Adrenal gland (tissue), 12 donors: ENCODE results near the gene SERPINE1. TPM values are rescaled to one million over a fixed set of nuclear protein-coding genes. Genes with fewer than 3 reads are reported as not detected.

Experiments
- DNase-seq, 7 donors: peaks; one replicate each; pipeline ENCODE4 v3.0.0-alpha.2; 2019 to 2020
- H3K27ac ChIP-seq, 5 donors: fragments of 200-600 bp; sonication (generic) in 4 of 5; 1 replicate in 3 of 5; 2 replicates in 2 of 5; pipeline versions ENCODE4 v1.5.1 to v1.8.0; 2016 to 2020; ENCODE audit warnings: mild to moderate bottlenecking in 1 of 5
- H3K27me3 ChIP-seq: fragments of 200-600 bp; 2 replicates; pipeline ENCODE4 v1.8.0; 2021
- H3K36me3 ChIP-seq, 2 donors: fragments of 200-600 bp; replicated peaks in 1 of 2; 1 replicate in 1 of 2; 2 replicates in 1 of 2; pipeline versions ENCODE4 v1.5.1 to v1.8.0; 2018 to 2022
- H3K4me1 ChIP-seq, 2 donors: fragments of 200-600 bp; replicated peaks in 1 of 2; 1 replicate in 1 of 2; 2 replicates in 1 of 2; pipeline versions ENCODE4 v1.5.1 to v1.8.0; 2018 to 2021
- H3K4me3 ChIP-seq, 4 donors: fragments of 200-600 bp; sonication (generic) in 3 of 4; one replicate each; pipeline ENCODE4 v1.5.1; 2016 to 2018
- H3K9me3 ChIP-seq, 3 donors: fragments of 200-600 bp; sonication (generic) in 1 of 3; replicated peaks in 1 of 3; 1 replicate in 2 of 3; 2 replicates in 1 of 3; pipeline versions ENCODE4 v1.5.1 to v1.8.0; 2016 to 2021
- POLR2A ChIP-seq, 2 donors: fragments of 450-650 bp; IDR thresholded peaks; one replicate each; pipeline ENCODE4 v1.6.1; 2017; ENCODE audit warnings: antibody characterized with exemption in 2 of 2, mild to moderate bottlenecking in 2 of 2, moderate library complexity in 1 of 2
- WGBS, 4 donors: extraction: QIAGEN DNeasy Blood & Tissue Kit in 2 of 4; methylation state at CpG; one replicate each; pipeline versions ENCODE4 v1.1.5 to v1.1.7; 2013 to 2017; 5-methylcytosine and 5-hydroxymethylcytosine counted together
- intact Hi-C, 2 donors: fragments of 100-400 bp; cut with DNase I; formaldehyde crosslinking; loops; one replicate each; pipeline versions ENCODE4 v1.14.1 to v1.15.0; 2022 to 2023
- microRNA-seq, 3 donors: library from miRNA; unstranded; fragments of <30 nt; microRNA quantifications; one replicate each; pipeline ENCODE4, GENCODE V29; 2017 to 2020
- polyA plus RNA-seq, 3 donors: library from polyadenylated mRNA; stranded (reverse); fragments of 200-250 nt in 2 of 3; fragments of 350-450 nt in 1 of 3; fragmentation: Illumina TruSeq in 1 of 3; extraction: RNeasy Lipid Tissue Mini Kit (QIAGEN cat#74804) in 1 of 3; gene quantifications; one replicate each; pipeline ENCODE4 v1.2.3, GENCODE V29; 2013 to 2014
- small RNA-seq, 2 donors: library from RNA; depleted of rRNA; stranded (forward); fragments of <200 nt; gene quantifications; one replicate each; pipeline ENCODE3, GENCODE V24; 2016
- total RNA-seq, 9 donors: library from RNA; depleted of rRNA in 4 of 9; stranded (reverse); fragments of >200 nt in 4 of 9; fragments of 120-200 nt in 1 of 9; fragmentation: NEBNext Ultra II Directional in 1 of 9; extraction: Animal tissue kit (Norgen Biotek cat#: 25700) in 1 of 9; gene quantifications; one replicate each; pipeline versions ENCODE4 v1.1.0 to v1.2.4, GENCODE V29; 2013 to 2023
- TF ChIP-seq, protein P1 (sequence below), 6 experiments: fragments of 450-650 bp in 4 of 6; fragments of 200-600 bp in 2 of 6; sonication (generic) in 1 of 6; IDR thresholded peaks; 1 replicate in 5 of 6; 2 replicates in 1 of 6; pipeline versions ENCODE4 v1.5.1 to v1.8.0; 2016 to 2021; ENCODE audit warnings: antibody characterized with exemption in 6 of 6, mild to moderate bottlenecking in 2 of 6, moderate library complexity in 1 of 6
- donor health status: healthy with polysubstance abuse.
- donor health status: Bipolar disorder and iron deficiency.
- donor health status: DM: yes; HTN: yes; CAD: no.
- donor health status: DM: no; HTN: no; CAD: no.
- donor health status: DM: no; HTN: no; CAD: no.
- donor health status: DM: yes; HTN: yes; CAD: no.

The SERPINE1 gene
- total and polyA plus RNA-seq, 12 donors, result 4.8 to 118 (median 20.9) TPM

DNA sequence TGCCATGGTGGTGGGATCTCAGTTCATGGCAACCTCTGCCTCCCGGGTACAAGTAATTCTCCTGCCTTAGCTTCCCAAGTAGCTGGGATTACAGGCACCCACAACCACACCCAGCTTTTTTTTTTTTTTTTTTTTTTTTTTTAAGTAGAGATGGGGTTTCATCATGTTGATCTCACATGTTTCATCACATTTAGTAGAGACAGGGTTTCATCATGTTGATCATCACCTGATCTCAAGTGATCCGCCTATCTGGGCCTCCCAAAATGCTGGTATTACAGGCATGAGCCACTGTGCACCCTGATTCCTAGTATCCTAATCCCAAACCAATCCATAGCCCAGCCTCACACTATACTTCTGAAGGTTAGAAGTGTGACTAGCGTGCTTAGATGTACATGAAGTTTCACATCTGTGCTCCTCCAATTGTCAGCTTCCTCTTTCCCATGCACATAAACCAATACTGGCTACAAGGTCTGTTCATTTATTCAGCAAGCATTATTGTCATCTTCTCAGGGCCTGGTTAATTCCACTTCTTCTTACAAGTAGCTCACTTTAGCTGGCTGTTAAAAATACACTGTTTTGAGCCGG lies 60.0 kb downstream of the SERPINE1 start:
- peaks cover 8% of the 10 kb centered on the region for H3K27me3 ChIP-seq
- no peak overlapping the region for H3K27ac ChIP-seq
- intact Hi-C loops, result no loop called here

More for the DNA sequence above, 60.0 kb downstream of the SERPINE1 start:
- Histone ChIP-seq H3K4me3 (no peak overlapping the region), H3K4me1 (no peaks in the 10 kb centered on the region), H3K36me3 (no peaks in the 10 kb centered on the region), H3K9me3 (no peaks in the 10 kb centered on the region)
- no peak for DNase-seq
- TF ChIP-seq, protein P1, sequence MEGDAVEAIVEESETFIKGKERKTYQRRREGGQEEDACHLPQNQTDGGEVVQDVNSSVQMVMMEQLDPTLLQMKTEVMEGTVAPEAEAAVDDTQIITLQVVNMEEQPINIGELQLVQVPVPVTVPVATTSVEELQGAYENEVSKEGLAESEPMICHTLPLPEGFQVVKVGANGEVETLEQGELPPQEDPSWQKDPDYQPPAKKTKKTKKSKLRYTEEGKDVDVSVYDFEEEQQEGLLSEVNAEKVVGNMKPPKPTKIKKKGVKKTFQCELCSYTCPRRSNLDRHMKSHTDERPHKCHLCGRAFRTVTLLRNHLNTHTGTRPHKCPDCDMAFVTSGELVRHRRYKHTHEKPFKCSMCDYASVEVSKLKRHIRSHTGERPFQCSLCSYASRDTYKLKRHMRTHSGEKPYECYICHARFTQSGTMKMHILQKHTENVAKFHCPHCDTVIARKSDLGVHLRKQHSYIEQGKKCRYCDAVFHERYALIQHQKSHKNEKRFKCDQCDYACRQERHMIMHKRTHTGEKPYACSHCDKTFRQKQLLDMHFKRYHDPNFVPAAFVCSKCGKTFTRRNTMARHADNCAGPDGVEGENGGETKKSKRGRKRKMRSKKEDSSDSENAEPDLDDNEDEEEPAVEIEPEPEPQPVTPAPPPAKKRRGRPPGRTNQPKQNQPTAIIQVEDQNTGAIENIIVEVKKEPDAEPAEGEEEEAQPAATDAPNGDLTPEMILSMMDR (IDR thresholded peaks at IDR 0.05), result no peak
- no peak for TF ChIP-seq POLR2A (IDR thresholded peaks at IDR 0.05)
- WGBS, 4 donors, result 61 to 84% (median 77%) methylated on average over 3 to 4 of the region's 4 CpGs

Small RNA genes lying within 50 kb of the gene (microRNA-seq; reads per million reads assigned to microRNA genes)
- gene MIR4653, result 0 reads per million in 3 donors

Small RNA genes lying within 50 kb of the gene (small RNA-seq; reads per million reads assigned to genes)
- 0 to 0.25 reads per million in 2 donors for gene MIR4653

Other genes with a start within 250 kb of the SERPINE1 start
- gene UFSP1, start 237.4 kb upstream of the SERPINE1 start, total RNA-seq, result 10 to 100 TPM in 1 of 9 donors, 1 to 10 TPM in 8; 2.8 to 12.7 (median 5.2) TPM
- 1 to 10 TPM; 2.5 to 6.8 (median 6.5) TPM for gene UFSP1, start 237.4 kb upstream of the SERPINE1 start, polyA plus RNA-seq
- gene ACHE, start 231.2 kb upstream of the SERPINE1 start, total RNA-seq, result 10 to 100 TPM in 1 of 9 donors, 1 to 10 TPM in 4, under 1 TPM in 4; 0.26 to 10.2 (median 1.2) TPM
- 1 to 10 TPM; 1.2 to 3.3 (median 3.0) TPM for gene ACHE, start 231.2 kb upstream of the SERPINE1 start, polyA plus RNA-seq
- under 1 TPM in 3 of 9 donors, not detected in 6; 0.04 to 0.91 (median 0.38) TPM for gene MUC3A, start 177.6 kb upstream of the SERPINE1 start, total RNA-seq
- gene MUC3A, start 177.6 kb upstream of the SERPINE1 start, polyA plus RNA-seq, result under 1 TPM; 0.05 to 0.17 (median 0.16) TPM
- 1 to 10 TPM in 1 of 9 donors, under 1 TPM in 4, not detected in 4; 0.07 to 1.2 (median 0.55) TPM for gene MUC12, start 157.5 kb upstream of the SERPINE1 start, total RNA-seq
- 1 to 10 TPM in 2 of 3 donors, under 1 TPM in 1; 0.44 to 3.3 (median 3.0) TPM for gene MUC12, start 157.5 kb upstream of the SERPINE1 start, polyA plus RNA-seq
- gene MUC17, start 107.0 kb upstream of the SERPINE1 start, total RNA-seq, result not detected
- not detected for gene MUC17, start 107.0 kb upstream of the SERPINE1 start, polyA plus RNA-seq
- 10 to 100 TPM; 10.6 to 57.3 (median 29.5) TPM for gene TRIM56, start 41.6 kb upstream of the SERPINE1 start, total RNA-seq
- gene TRIM56, start 41.6 kb upstream of the SERPINE1 start, polyA plus RNA-seq, result 10 to 100 TPM in 2 of 3 donors, 1 to 10 TPM in 1; 8.3 to 24.1 (median 16.3) TPM
- 100 to 1,000 TPM in 1 of 9 donors, 10 to 100 TPM in 8; 26.9 to 190 (median 45.8) TPM for gene AP1S1, start 27.4 kb downstream of the SERPINE1 start, total RNA-seq
- gene AP1S1, start 27.4 kb downstream of the SERPINE1 start, polyA plus RNA-seq, result 10 to 100 TPM; 20.4 to 35.4 (median 30.0) TPM
- gene VGF, start 38.5 kb downstream of the SERPINE1 start, total RNA-seq, result 10 to 100 TPM in 2 of 9 donors, 1 to 10 TPM in 3, under 1 TPM in 1, not detected in 3; 0.97 to 14.3 (median 3.3) TPM
- gene VGF, start 38.5 kb downstream of the SERPINE1 start, polyA plus RNA-seq, result 10 to 100 TPM in 1 of 3 donors, 1 to 10 TPM in 2; 1.9 to 12.8 (median 4.6) TPM
- gene NAT16, start 53.2 kb downstream of the SERPINE1 start, total RNA-seq, result under 1 TPM in 1 of 9 donors, not detected in 8; 0.14 TPM
- gene NAT16, start 53.2 kb downstream of the SERPINE1 start, polyA plus RNA-seq, result not detected
- not detected for gene MOGAT3, start 73.9 kb downstream of the SERPINE1 start, total RNA-seq
- not detected for gene MOGAT3, start 73.9 kb downstream of the SERPINE1 start, polyA plus RNA-seq
- gene PLOD3, start 90.5 kb downstream of the SERPINE1 start, total RNA-seq, result 10 to 100 TPM; 24.1 to 62.2 (median 50.8) TPM
- gene PLOD3, start 90.5 kb downstream of the SERPINE1 start, polyA plus RNA-seq, result 10 to 100 TPM; 35.4 to 59.8 (median 54.4) TPM
- gene ZNHIT1, start 91.1 kb downstream of the SERPINE1 start, total RNA-seq, result 100 to 1,000 TPM in 4 of 9 donors, 10 to 100 TPM in 5; 69.0 to 142 (median 95.7) TPM
- 100 to 1,000 TPM in 2 of 3 donors, 10 to 100 TPM in 1; 34.7 to 228 (median 177) TPM for gene ZNHIT1, start 91.1 kb downstream of the SERPINE1 start, polyA plus RNA-seq
- 1 to 10 TPM; 2.0 to 7.8 (median 3.6) TPM for gene CLDN15, start 110.7 kb downstream of the SERPINE1 start, total RNA-seq
- gene CLDN15, start 110.7 kb downstream of the SERPINE1 start, polyA plus RNA-seq, result 10 to 100 TPM in 1 of 3 donors, 1 to 10 TPM in 1, under 1 TPM in 1; 0.70 to 10.9 (median 6.5) TPM
- gene FIS1, start 118.0 kb downstream of the SERPINE1 start, total RNA-seq, result 100 to 1,000 TPM; 216 to 439 (median 287) TPM
- 100 to 1,000 TPM; 158 to 230 (median 168) TPM for gene FIS1, start 118.0 kb downstream of the SERPINE1 start, polyA plus RNA-seq
- gene IFT22, start 194.7 kb downstream of the SERPINE1 start, total RNA-seq, result 10 to 100 TPM; 22.5 to 72.2 (median 34.7) TPM
- 10 to 100 TPM; 14.7 to 40.9 (median 22.5) TPM for gene IFT22, start 194.7 kb downstream of the SERPINE1 start, polyA plus RNA-seq
- gene COL26A1, start 235.8 kb downstream of the SERPINE1 start, total RNA-seq, result 10 to 100 TPM in 2 of 9 donors, 1 to 10 TPM in 7; 1.8 to 18.8 (median 5.0) TPM
- gene COL26A1, start 235.8 kb downstream of the SERPINE1 start, polyA plus RNA-seq, result 10 to 100 TPM in 1 of 3 donors, 1 to 10 TPM in 1, under 1 TPM in 1; 0.64 to 15.0 (median 3.4) TPM